GM12878 (cell line): Measurements from ENCODE around the gene P4HA2.

Experiments
- CEBPB ChIP-seq, 2 experiments: fragments of 150-350 bp in 1 of 2; IDR thresholded peaks; 2 replicates each; pipeline ENCODE4 v1.6.1; 2012 to 2014; ENCODE audit warnings: low read depth in 2 of 2, low read length in 2 of 2, borderline replicate concordance in 1 of 2, inconsistent platforms in 1 of 2
- EZH2 ChIP-seq: IDR thresholded peaks from 2 replicates; pipeline ENCODE4 v1.6.1; 2012; ENCODE audit warnings: low read depth, mild to moderate bottlenecking, control low read depth, inconsistent platforms, low read length, borderline replicate concordance; ENCODE audit not compliant: control insufficient read depth
- MEF2A ChIP-seq: IDR thresholded peaks from 2 replicates; pipeline ENCODE4 v1.6.1; 2011; ENCODE audit warnings: low read depth, mild to moderate bottlenecking, low read length, moderate library complexity; ENCODE audit not compliant: insufficient read depth
- NFYB ChIP-seq: IDR thresholded peaks from 2 replicates; pipeline ENCODE4 v1.6.1; 2011; ENCODE audit warnings: low read depth, mild to moderate bottlenecking, low read length, improper control_type of control experiment, moderate library complexity; ENCODE audit not compliant: insufficient read depth
- POLR2A ChIP-seq: IDR thresholded peaks from 2 replicates; pipeline ENCODE4 v1.6.1; 2011; ENCODE audit warnings: low read depth, mild to moderate bottlenecking, low read length
- SREBF2 ChIP-seq: IDR thresholded peaks from 2 replicates; pipeline ENCODE4 v1.6.1; 2012; ENCODE audit warnings: mild to moderate bottlenecking, low read length
- TBL1XR1 ChIP-seq: IDR thresholded peaks from 2 replicates; pipeline ENCODE4 v1.6.1; 2012; ENCODE audit warnings: low read depth, low read length, improper control_type of control experiment
- ZNF274 ChIP-seq: IDR thresholded peaks from one replicate; pipeline ENCODE4 v1.8.0; 2011; ENCODE audit not compliant: insufficient read length, insufficient read depth
- ZNF384 ChIP-seq: IDR thresholded peaks from 2 replicates; pipeline ENCODE4 v1.6.1; 2012; ENCODE audit warnings: low read depth, mild to moderate bottlenecking, low read length, improper control_type of control experiment, borderline replicate concordance
- TF ChIP-seq, protein P1 (sequence below), 3 experiments: IDR thresholded peaks in 2 of 3; conservative IDR thresholded peaks in 1 of 3; 2 replicates each; pipeline ENCODE4 v1.5.1; 2011; ENCODE audit warnings: low read depth in 3 of 3, low read length in 3 of 3, mild to moderate bottlenecking in 3 of 3, control low read depth in 2 of 3, moderate library complexity in 2 of 3, inconsistent platforms in 1 of 3, mixed read lengths in 1 of 3; ENCODE audit not compliant: control insufficient read depth in 2 of 3, insufficient read depth in 1 of 3; ENCODE audit errors: extremely low read depth in 1 of 3

DNA sequence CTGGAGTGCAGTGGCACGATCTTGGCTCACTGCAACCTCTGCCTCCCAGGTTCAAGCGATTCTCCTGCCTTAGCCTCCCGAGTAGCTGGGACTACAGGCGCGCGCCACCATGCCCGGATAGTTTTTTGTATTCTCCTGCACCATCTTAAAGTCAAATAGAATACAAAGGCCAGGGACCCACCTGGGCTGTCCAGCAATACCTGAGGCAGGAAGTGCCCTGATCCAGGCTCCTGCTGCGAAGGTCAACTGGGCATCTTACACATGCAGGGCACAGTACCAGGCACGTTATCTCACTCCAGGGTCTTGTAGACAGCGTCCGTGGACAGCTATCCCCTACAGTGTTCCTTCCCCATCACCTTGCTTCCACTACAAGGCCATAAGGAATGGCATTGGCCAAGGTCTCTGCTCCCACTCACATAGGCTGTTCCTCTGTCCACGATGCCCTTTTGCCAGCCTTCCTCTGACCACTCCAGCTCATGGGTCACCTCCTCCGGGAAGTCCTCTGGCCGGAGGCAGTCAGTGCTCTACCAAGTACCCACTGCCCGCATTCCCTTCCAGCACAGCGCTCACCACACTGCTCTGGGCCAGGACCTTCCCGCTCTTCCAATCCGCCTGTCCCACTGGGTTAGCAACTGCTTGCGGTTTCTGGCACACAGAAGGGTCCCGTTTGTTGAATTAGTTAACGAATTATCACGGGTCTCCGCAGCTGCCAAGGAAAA is 978 bp downstream of the P4HA2 start:
- TF ChIP-seq ZNF274 (no peak), ZNF384 (no peak), EZH2 (no peak), NFYB (no peak), MEF2A (no peak), POLR2A (no peak), SREBF2 (no peak), TBL1XR1 (no peak), CEBPB (IDR thresholded peaks at IDR 0.05; ENCODE audit: borderline replicate concordance in 1 of 2, low read depth in 2 of 2, low read length in 2 of 2) (no peak)
- TF ChIP-seq, protein P1, sequence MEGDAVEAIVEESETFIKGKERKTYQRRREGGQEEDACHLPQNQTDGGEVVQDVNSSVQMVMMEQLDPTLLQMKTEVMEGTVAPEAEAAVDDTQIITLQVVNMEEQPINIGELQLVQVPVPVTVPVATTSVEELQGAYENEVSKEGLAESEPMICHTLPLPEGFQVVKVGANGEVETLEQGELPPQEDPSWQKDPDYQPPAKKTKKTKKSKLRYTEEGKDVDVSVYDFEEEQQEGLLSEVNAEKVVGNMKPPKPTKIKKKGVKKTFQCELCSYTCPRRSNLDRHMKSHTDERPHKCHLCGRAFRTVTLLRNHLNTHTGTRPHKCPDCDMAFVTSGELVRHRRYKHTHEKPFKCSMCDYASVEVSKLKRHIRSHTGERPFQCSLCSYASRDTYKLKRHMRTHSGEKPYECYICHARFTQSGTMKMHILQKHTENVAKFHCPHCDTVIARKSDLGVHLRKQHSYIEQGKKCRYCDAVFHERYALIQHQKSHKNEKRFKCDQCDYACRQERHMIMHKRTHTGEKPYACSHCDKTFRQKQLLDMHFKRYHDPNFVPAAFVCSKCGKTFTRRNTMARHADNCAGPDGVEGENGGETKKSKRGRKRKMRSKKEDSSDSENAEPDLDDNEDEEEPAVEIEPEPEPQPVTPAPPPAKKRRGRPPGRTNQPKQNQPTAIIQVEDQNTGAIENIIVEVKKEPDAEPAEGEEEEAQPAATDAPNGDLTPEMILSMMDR (IDR thresholded peaks at IDR 0.05 in 2 of 3, conservative IDR thresholded peaks at IDR 0.05 in 1 of 3; ENCODE audit: control insufficient read depth in 2 of 3, extremely low read depth in 1 of 3, insufficient read depth in 1 of 3, low read depth in 3 of 3, low read length in 3 of 3): no peak
